ENCODE results near the gene ACADS.

ACADS gene

GRCh38 chr12:120758798-120759590 lies 33.4 kb downstream of the ACADS start:
- no peak for DNase-seq

- no peak for DNase-seq
These were observed 34.1 kb downstream of the ACADS start for GRCh38 chr12:120759591-120760348.

GRCh38 chr12:120760349-120761254 lies 35.0 kb downstream of the ACADS start:
- no peak for DNase-seq

GRCh38 chr12:120761519-120761934 lies 35.9 kb downstream of the ACADS start:
- DNase-seq: no peak

GRCh38 chr12:120762086-120762485 lies 36.5 kb downstream of the ACADS start:
- DNase-seq: no peak

GRCh38 chr12:120763250-120763649 lies 37.6 kb downstream of the ACADS start:
- no peak for DNase-seq

GRCh38 chr12:120764816-120765215 lies 39.2 kb downstream of the ACADS start:
- DNase-seq: no peak

- no peak for DNase-seq
These were observed 40.9 kb downstream of the ACADS start for GRCh38 chr12:120766566-120766965.

GRCh38 chr12:120767071-120768024 lies 41.7 kb downstream of the ACADS start:
- no peak for DNase-seq

- DNase-seq: no peak
These were observed 45.5 kb downstream of the ACADS start for GRCh38 chr12:120771097-120771496.

GRCh38 chr12:120774169-120774916 lies 48.7 kb downstream of the ACADS start:
- no peak for DNase-seq

GRCh38 chr12:120775862-120776552 lies 50.4 kb downstream of the ACADS start:
- DNase-seq: no peak

- no peak for DNase-seq
These were observed 57.6 kb downstream of the ACADS start for GRCh38 chr12:120783197-120783596.

- no peak for DNase-seq
These were observed 59.2 kb downstream of the ACADS start for GRCh38 chr12:120784804-120785203.

- DNase-seq: no peak
These were observed 62.3 kb downstream of the ACADS start for GRCh38 chr12:120787889-120788288.

Data from stimulated activated CD4-positive, alpha-beta T cell treated with anti-CD3 and anti-CD28 coated beads, Interleukin-4, amount 100 ng/mL, for 4 hours (primary cell).